PC-3 (cell line): ENCODE results near the gene SIX2. TPM values are rescaled to one million over a fixed set of nuclear protein-coding genes. Genes with fewer than 3 reads are reported as not detected.

ENCODE experiments used
- ATAC-seq: fragments of 200-7000 bp; cut with Tn5 transposase; 2 replicates; pipeline ENCODE4 v1.9.1; 2020; ENCODE audit warnings: mild to moderate bottlenecking, moderate library complexity
- BruUV-seq: library from RNA; stranded (reverse); fragments of 400-500 nt; replicated peaks from 2 replicates; lab custom pipeline; 2021; lab: Mats Ljungman, UMichigan
- CTCF ChIA-PET: fragments of 300-600 bp; sonication (Branson Sonifier 250); formaldehyde crosslinking; loops from one replicate; lab custom pipeline; 2022; ENCODE audit warnings: antibody characterized with exemption; lab: Charles Lee
- POLR2A ChIA-PET: fragments of 300-600 bp; sonication (Branson Sonifier 250); formaldehyde crosslinking; loops from one replicate; lab custom pipeline; 2022; ENCODE audit warnings: antibody characterized with exemption; ENCODE audit not compliant: unreplicated experiment; lab: Charles Lee
- DNase-seq: peaks from one replicate; pipeline ENCODE4 v3.0.0-alpha.2; 2015
- H2AFZ ChIP-seq: fragments of 300-600 bp; sonication (generic); 2 replicates; pipeline ENCODE4 v1.6.0; 2016; ENCODE audit warnings: antibody characterized with exemption, low read length
- H3F3A ChIP-seq: fragments of 300-600 bp; sonication (generic); one replicate; pipeline ENCODE4 v1.6.0; 2017; ENCODE audit warnings: antibody characterized with exemption, low read length, control low read depth, mild to moderate bottlenecking; ENCODE audit not compliant: unreplicated experiment
- H3K27ac ChIP-seq: fragments of 300-600 bp; sonication (generic); 2 replicates; pipeline ENCODE4 v1.5.1; 2016; ENCODE audit warnings: mild to moderate bottlenecking, low read length
- H3K27me3 ChIP-seq: fragments of 300-600 bp; sonication (generic); 2 replicates; pipeline ENCODE4 v1.6.1; 2016; ENCODE audit warnings: low read length, mixed read lengths
- H3K36me3 ChIP-seq: fragments of 300-600 bp; sonication (generic); 2 replicates; pipeline ENCODE4 v1.6.1; 2016; ENCODE audit warnings: low read depth, mixed run types, low read length, mixed read lengths
- H3K4me1 ChIP-seq: fragments of 300-600 bp; sonication (generic); 2 replicates; pipeline ENCODE4 v1.5.1; 2016; ENCODE audit warnings: low read length; ENCODE audit not compliant: insufficient read depth
- H3K4me2 ChIP-seq: fragments of 300-600 bp; sonication (generic); 2 replicates; pipeline ENCODE4 v1.6.0; 2016; ENCODE audit warnings: low read length
- H3K4me3 ChIP-seq: fragments of 300-600 bp; sonication (generic); 2 replicates; pipeline ENCODE4 v1.5.1; 2016; ENCODE audit warnings: mild to moderate bottlenecking, low read length, mixed read lengths
- H3K79me2 ChIP-seq: fragments of 300-600 bp; sonication (generic); 2 replicates; pipeline ENCODE4 v1.6.1; 2017; ENCODE audit warnings: low read length, mixed read lengths
- H3K9ac ChIP-seq: fragments of 300-600 bp; sonication (generic); 2 replicates; pipeline ENCODE4 v1.6.0; 2016; ENCODE audit warnings: mild to moderate bottlenecking, low read length
- H3K9me2 ChIP-seq: fragments of 300-600 bp; sonication (generic); replicated peaks from 2 replicates; pipeline ENCODE4 v1.6.1; 2016; ENCODE audit warnings: mixed run types, low read length, mixed read lengths
- H3K9me3 ChIP-seq: fragments of 300-600 bp; sonication (generic); 2 replicates; pipeline ENCODE4 v1.6.1; 2016; ENCODE audit warnings: low read length, mixed read lengths
- H4K20me1 ChIP-seq: fragments of 300-600 bp; sonication (generic); 2 replicates; pipeline ENCODE4 v1.6.1; 2016; ENCODE audit warnings: low read length, mixed read lengths
- CTCF ChIP-seq: fragments of 300-600 bp; sonication (generic); conservative IDR thresholded peaks from 2 replicates; pipeline ENCODE4 v1.5.1; 2017; ENCODE audit warnings: antibody characterized with exemption, low read depth, mild to moderate bottlenecking, low read length
- EZH2 ChIP-seq: fragments of 300-600 bp; sonication (generic); IDR thresholded peaks from one replicate; pipeline ENCODE4 v1.6.1; 2017; ENCODE audit warnings: antibody characterized with exemption, mild to moderate bottlenecking, low read length; ENCODE audit not compliant: unreplicated experiment
- EZH2phosphoT487 ChIP-seq: fragments of 300-600 bp; sonication (generic); IDR thresholded peaks from 2 replicates; pipeline ENCODE4 v1.6.1; 2018; ENCODE audit warnings: mild to moderate bottlenecking, antibody characterized with exemption, low read length, borderline replicate concordance
- intact Hi-C: fragments of 100-400 bp; cut with micrococcal nuclease; formaldehyde crosslinking; loops from 2 replicates; pipeline ENCODE4 v1.9.0; 2023
- total RNA-seq: library from RNA; depleted of rRNA; stranded (reverse); fragments of >200 nt; gene quantifications from 2 replicates; pipeline ENCODE4 v1.2.3, GENCODE V29; 2014

SIX2 gene
- total RNA-seq, 1 experiment from 2014 or later = 27.9 TPM

- H3K27ac ChIP-seq = no peak overlapping the region
- no peaks in the 10 kb centered on the region for H3K27me3 ChIP-seq
- peaks cover 18% of the 10 kb centered on the region for H3K4me1 ChIP-seq
- no peaks in the 10 kb centered on the region for H3K9me2 ChIP-seq
- no peak for DNase-seq
- no peaks in the 10 kb centered on the region for H3F3A ChIP-seq
- peaks cover 36% of the 10 kb centered on the region for H3K79me2 ChIP-seq
- no peak overlapping the region for H2AFZ ChIP-seq
- ATAC-seq = no peak
- H3K4me3 ChIP-seq = no peak overlapping the region
- peaks cover 25% of the 10 kb centered on the region for H4K20me1 ChIP-seq
- intact Hi-C loops = no loop called here
- H3K9me3 ChIP-seq = no peaks in the 10 kb centered on the region
- ChIA-PET CTCF (no interaction called here), POLR2A (no interaction called here)
- H3K9ac ChIP-seq = no peak overlapping the region
- no peaks in the 10 kb centered on the region for H3K36me3 ChIP-seq
- no TSS peak for BruUV-seq
- H3K4me2 ChIP-seq = 0 out of 2 replicates have a peak overlapping the region, but pooled peaks have one; percentile 95
- TF ChIP-seq CTCF = no peak
- no peak for TF ChIP-seq EZH2
- no peak for TF ChIP-seq EZH2phosphoT487
These were observed 3.8 kb downstream of the SIX2 start for GRCh38 chr2:45005261-45006002.

GRCh38 chr2:45004562-45005191, 4.6 kb downstream of the SIX2 start:
- peaks cover 16% of the 10 kb centered on the region for H3K4me1 ChIP-seq
- BruUV-seq = no TSS peak
- H3K79me2 ChIP-seq = peaks cover 36% of the 10 kb centered on the region
- H3F3A ChIP-seq = no peaks in the 10 kb centered on the region
- POLR2A ChIA-PET = no interaction called here
- H3K36me3 ChIP-seq = no peaks in the 10 kb centered on the region
- no peaks in the 10 kb centered on the region for H3K9me3 ChIP-seq
- H3K4me3 ChIP-seq = no peak overlapping the region
- DNase-seq = no peak
- H3K9me2 ChIP-seq = no peaks in the 10 kb centered on the region
- H3K27me3 ChIP-seq = no peaks in the 10 kb centered on the region
- intact Hi-C loops = no loop called here
- TF ChIP-seq EZH2phosphoT487 = no peak
- no peak for TF ChIP-seq CTCF
- no peak for TF ChIP-seq EZH2
- CTCF ChIA-PET = no interaction called here
- H3K4me2 ChIP-seq = no peak overlapping the region
- H4K20me1 ChIP-seq = peaks cover 25% of the 10 kb centered on the region
- H3K27ac ChIP-seq = no peak overlapping the region
- H2AFZ ChIP-seq = no peak overlapping the region
- no peak for ATAC-seq
- no peak overlapping the region for H3K9ac ChIP-seq
